HTERT RPE-1 (cell line): ENCODE results near the gene FAM181A.

Experiments used
- in situ Hi-C: fragments of 300-500 bp; cut with MboI; formaldehyde crosslinking; loops from 4 replicates; pipeline ENCODE4 v1.14.3; 2020; ENCODE audit warnings: low sequenced_read_pairs

The FAM181A gene

DNA sequence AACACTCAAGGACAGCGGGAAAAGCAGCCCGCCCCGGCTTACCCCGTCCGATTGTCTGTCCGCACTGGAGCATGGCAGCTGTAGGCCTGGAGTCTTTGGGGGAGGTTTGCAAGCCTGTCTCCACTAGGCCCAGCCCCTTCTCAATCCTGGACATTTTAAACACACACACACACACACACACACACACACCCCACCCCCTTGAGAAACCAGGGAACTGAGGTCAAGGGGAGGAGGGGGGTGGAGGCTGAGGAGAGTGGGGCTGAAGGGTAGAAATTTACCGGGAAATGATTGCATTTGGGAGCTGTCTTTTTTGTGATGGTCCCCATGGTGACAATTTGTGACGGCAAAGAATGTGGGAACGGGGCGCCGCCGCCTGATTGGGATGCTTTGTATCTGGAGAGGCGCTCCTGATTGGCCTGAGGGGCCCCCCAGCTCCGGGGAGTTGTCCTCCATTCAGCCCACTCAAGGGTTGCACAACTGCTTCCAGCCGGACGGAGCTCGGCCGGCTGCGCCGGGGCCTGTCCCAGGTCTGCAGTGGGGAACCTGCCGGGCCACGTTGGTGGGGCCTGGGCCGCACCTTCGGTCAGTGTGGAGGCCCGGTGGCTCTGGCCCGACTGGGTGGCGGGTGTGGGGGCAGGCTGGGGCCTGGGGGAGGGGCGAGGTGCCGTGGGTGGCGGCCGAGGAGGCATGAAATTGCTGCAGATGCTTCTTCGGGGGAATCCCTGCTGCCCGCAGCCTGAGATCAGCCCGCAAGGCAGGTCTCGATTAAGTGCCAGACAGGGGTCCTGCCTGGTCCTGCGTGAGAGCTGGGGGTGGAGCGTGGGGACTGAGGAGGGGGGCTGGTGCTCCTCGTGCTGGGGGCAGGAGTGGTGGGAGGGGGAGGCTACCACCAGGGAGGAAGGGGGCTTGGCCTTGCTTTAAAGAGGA is at the start of gene FAM181A:
FAM181A (plus strand) TSS at position 472 of the 927 bp plus-strand sequence. CDS start 942 bp downstream, outside the sequence.
- in situ Hi-C loops = no loop called here

DNA sequence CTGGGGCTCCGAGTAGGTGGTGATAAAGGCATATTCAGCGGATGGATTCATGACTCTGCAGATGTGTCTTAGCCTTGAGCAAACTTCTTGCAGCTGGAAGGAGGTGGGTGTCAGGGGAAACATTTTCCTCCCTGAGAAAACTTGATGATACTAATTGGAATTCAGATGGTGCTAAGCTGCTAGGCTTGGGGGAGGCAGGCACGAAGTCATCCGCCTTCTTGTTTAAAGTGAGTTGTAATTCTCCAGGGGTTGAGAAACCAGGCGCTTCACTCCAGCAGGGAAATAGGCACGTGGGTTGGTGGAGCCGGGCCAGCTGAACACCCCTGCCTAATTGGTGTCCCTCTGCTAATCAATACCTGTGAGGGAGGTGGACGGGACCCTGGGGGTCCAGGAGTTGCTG is 48.9 kb upstream of the FAM181A start:
- in situ Hi-C loops = no loop called here

DNA sequence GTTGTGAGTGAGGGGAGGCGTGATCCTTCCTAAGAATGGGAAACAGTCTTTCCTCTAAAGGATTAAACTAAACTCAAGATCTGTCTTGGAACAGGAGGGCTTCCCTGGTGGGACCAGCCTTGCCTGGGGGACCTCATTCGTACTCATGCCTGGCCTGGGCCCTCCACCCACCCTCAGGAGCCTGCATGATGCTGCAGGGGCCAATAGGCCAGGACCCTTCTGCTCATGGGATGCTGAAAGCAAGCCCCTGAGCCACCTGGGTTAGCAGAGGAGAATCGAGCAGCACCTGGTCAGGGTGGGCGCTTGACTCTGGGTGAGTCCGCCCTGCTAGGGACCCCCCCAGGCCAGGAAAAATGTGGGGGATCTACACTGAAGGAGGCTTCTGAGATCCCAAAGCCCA is 48.3 kb upstream of the FAM181A start:
- in situ Hi-C loops = no loop called here

DNA sequence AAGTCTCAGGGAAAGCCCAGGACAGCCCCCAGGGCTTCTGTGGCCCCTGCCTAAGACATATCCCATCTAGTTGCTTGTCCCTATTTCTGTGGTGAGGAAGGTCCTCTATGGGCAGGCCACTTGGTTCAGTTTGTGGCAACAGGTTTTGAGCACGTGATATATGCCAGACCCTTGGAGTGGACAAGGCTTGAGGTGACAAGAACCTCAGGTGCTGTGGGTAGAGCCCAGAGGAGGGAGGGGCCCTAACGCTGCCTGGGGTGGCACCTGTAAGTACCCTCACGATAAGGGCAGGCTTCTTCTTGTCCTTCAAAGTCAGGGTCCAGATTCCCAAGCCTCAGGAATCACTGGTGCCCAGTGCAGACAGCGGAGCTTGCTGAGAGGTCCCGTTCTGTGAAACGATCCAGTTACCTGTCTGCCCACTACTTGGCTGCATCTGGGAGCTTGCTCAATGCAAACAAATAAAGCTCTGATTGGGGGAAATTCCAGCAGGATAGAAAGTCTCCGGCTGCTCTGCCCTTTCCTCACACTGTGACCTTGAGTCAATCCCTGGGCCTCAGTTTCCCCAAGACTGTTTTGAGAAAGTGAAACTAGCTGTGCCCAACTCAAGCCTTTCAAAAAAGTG is 47.7 kb upstream of the FAM181A start:
- in situ Hi-C loops = no loop called here

DNA sequence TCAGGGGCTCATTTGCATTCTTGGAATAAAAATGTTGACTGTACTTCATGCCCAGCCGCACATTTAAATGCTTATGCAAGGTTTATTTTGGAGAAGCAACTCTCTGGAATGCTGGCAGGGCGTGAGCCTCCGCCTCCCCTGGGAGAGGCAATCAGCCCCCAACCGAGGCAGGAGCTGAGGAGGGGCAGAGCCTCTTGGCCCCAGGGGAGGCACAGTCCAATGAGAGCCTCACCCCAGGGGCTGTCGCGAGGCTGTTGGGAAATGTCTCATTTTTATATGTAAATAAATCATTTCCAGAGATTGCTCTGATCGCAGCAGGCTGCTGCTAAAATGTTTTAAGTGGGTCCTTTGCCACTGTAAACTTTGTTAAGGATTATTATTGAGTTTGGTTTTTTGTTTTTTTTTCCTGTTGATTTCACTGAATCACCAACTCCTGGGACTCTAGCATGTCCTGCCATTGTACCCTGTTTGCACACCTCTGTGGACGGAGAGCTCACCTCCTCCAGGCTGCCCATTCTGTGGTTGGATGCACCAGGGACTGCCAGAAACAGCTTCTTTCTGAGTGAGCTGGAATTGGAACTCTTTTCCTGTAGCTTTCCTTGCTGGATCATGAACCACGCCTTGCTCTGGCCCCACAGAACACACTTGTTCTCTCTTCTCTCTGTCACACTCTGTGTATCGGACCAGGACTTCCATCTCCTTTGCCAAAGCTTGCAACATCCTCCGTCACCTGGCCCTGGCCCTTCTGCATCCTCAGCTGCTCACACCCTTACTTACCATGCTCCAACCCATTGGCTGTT is 46.9 kb upstream of the FAM181A start:
- in situ Hi-C loops = no loop called here

DNA sequence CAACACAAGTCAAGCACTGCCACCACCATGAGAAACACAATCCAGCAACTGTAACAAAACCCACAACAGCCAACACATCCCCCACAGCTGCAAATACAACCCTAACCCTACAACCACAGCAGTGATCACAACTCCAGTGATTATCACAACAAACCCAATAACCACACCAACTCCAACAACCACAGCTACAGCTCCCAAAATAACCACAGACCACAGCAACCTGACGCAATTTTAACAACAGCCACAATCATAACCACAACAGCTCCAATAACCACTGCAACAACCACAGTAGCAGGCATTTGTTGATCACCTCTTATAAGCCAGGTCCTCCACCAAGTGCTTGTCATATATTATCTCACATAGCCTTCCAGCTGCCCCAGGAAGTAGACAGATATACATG is 42.2 kb upstream of the FAM181A start:
- in situ Hi-C loops = no loop called here

DNA sequence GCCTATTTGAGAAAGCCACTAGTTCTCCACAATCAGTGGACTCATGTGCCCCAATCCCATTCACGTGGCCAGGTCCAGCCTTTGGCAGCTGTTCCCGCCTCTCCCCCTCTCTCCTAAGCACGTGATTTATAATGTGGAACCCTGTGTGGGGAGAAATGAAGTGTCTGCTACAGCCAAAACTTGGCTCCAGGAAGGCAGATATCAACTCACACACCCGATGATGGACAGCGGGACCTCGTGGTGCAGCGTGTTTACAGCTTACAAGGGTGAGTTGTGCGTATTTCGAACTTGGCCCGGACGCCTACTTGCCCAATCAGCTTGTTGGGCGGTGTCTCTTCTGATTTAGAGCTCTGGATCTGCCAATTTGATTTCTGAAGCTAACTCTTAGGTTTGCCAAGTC is 38.1 kb upstream of the FAM181A start:
- in situ Hi-C loops = no loop called here

DNA sequence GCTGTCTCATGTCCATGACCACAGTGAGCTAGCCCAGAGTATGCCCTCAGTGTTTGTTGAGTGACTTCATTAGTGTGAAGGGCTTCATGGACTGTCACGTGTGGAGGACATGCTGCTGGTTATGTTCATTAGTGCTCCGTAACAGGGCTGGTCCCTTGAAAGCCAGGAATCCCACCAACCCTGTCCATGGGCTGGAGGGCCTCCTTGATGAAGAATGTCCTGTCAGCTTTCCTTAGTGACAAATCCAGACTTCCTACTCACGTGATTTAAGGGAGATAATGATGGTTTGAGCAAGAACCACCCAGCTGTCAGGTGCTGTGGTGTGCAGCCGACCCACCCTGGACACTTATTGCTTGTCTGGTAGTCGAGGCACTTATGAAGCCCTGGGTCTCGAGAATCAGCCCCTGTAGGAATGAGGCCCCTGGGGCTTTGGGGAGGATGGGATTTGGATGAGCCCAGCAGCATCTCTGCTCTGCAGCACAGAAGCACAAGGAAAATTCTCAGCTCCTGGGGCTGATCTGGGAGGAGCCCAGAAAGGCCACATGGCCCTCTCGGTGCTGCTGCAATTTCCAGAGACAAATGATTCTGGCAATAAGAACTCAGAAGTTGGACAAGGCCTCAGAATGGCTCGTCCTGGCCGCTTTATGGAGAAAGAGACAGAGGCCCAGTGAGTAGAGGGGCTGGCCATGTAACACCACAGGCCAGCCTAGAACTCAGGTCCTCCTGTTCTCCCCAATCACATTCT is 37.2 kb upstream of the FAM181A start:
- in situ Hi-C loops = no loop called here

DNA sequence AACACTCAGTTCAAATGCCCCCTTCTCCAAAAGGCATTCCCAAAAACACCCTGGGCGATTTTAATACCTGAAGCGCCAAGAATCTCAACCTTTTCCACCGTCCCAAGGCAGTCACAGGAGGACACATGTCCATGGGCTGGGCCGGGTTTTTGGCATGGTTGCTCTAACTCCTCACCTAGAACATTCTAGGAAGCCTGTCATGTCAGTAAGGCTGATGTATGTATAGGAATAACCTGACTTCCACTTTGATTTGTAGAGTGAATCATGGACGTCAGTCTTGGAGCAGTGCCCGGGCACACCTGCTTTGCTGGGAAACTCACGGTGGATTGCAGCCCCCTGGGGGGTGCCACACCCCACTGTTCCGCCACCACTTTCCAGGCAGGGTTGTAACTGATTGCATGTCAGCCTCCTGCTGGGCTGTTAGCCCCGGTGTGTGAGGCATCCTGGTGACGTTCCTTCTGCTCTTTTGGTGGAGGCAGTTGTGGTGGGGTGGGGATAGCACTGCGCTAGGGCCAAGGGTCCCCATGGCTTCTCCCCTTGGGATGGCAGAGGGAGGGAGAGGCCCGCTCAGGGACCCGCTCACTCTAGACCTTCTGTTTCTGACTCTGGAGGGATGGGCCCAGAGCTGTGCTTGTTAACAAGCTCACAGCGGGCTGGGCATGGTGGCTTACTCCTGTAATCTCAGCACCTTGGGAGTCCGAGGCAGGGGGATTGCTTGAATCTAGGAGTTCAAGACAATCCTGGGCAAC is 35.2 kb upstream of the FAM181A start:
- in situ Hi-C loops = no loop called here

DNA sequence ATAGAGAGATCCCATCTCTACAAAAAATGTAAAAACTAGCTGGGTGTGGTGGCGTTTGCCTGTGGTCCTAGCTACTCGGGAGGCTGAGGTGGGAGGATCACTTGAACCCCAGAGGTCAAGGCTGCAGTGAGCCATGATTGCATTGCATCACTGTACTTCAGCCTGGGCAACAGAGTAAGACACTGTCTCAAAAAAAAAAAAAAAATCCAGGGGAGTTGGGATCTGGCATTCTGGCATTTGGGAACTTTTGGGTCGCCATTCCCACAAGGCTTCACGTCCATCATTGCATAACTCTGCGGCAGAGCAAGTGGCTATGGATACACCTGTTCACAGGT is 34.7 kb upstream of the FAM181A start:
- in situ Hi-C loops = no loop called here

DNA sequence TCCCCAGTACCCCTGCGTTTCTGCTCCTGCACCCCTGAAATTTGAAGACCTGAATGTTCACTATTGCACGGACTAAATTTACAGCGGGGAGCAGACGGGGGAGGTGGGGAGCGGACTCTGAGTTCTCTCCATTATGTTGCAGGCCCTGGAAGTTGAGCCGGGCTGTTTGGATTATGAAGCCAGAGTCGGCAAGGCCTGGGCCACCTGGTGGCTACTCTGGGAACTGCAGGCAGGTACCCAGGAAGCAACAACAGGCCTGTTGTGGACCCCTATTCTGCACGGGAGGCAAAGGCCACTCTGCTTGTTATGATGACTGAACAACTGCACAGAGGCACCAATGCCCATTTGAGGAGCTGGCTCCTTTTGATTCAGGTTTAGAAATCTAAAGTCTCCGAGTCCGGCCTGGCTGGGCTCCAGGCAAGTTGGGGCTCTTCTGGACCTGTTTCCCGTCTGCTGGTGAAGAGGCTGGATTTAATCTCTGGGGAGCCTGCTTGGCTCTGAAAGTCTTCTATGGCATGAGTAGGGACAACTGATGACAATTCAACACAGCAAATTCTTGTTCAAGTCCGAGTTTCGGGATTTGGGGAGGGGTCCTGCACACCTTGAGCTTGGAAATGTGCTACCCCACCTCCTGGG is 34.1 kb upstream of the FAM181A start:
- in situ Hi-C loops = no loop called here

DNA sequence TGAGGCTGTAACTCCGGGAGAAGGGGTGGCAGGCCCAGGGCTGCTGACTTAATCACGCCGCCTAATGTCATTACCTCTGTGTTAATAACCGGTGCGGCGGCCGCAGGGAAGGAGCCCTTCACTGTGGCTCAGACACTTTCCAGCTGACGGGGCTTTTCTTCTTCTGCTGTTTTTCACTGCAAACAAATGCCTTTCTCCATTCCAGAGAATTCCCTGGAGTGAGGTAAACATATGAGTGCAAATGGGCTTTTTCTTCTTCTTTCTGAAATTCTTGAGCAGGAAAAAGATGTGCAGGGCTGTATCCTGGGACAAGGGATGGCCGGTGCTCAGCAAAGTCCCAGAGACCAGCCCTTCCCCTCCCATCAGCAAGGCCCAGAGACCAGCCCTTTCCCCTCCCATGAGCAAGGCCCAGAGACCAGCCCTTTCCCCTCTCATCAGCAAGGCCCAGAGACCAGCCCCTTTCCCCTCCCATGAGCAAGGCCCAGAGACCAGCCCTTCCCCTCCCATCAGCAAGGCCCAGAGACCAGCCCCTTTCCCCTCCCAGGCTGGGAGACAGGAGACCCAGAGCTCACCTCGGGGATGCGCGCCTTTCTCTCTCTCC is 33.4 kb upstream of the FAM181A start:
- in situ Hi-C loops = no loop called here

DNA sequence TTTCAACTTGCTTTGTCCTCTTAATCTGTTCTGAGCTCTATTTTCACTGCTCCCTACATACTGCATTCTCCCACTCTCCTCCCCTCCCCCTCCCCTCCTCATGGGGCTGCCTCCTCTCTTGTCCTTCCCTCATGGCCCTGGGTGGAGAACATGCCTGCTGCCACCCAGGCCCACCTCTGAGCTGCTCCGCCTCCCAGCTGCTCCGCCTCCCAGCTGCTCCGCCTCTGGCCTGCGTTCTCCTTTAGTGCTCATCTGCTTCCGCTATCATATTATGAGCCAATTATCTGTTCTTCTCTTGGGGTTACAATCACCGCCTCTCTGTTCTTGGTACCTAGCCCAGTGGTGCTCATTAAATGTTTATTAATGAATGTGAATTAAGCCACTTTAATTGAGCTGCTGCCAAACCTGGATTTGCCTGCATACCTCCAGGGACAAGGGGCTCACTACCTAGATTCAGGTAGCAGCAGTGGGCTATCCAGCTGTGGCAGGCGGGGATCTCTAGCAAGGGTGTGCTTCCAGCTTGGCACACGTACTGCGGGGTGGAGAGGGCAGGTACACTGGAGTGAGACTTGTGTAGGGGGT is 32.0 kb upstream of the FAM181A start:
- in situ Hi-C loops = no loop called here

DNA sequence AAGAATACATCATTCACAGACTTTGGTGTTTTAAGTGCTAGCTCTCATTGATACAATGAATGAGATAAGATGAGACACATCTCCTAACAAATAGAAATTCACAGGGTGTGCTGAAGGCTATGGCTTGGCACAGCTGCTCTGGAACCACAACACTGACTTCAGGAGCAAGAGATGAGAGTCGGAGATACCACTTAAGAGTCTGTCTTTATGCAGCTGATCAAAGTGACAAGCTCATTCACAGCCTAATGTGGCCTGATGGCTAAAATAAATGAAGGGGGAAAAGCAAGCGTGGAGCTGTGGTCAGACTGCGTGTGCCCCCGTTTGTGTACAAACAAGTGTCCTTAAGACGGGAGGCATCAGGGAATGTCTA is 29.7 kb upstream of the FAM181A start:
- in situ Hi-C loops = no loop called here

DNA sequence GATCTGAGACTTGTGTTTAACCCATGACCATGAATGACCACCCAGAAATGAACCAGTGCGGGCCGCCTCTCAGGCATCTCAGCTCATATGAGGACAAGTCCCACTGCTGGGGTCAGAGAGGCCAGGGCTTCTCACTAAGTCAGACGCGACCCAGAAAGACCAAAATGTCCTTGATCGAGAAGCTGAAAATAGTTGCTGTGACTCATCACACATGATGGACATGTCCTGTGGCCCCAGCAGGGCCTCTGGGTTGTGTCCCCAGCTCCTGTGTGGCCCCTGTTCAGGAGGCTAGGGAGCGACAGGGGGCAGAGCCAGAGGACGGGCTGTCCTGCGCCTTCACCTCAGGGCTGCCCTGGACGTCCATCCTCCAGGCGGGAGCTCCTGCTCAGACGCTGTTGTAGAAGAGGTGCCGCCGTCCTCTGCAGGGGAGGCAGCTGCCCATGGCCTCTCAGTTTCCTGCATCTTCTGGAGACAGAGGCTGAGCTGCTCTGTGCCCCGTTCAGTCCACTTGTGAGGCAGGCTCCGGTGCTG is 29.0 kb upstream of the FAM181A start:
- in situ Hi-C loops = no loop called here

DNA sequence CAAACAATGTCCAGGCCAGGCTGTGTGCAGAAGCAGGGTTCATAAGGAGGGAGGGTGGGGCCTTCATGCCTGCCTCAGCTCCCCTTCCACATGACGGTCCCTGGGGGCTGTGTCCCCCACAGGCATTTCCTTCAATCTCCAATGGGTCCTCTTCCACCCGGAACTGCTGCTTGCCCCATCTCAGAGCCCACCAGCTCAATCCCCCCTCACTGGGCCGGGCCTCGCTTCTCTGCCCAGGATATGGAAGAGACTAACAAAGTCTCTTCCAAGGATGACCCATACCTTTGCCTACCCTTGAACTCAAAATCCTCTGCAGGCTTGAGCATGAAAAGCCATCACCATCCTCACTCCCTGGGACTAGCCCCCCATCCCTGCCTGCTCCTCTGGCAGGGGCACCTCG is 28.4 kb upstream of the FAM181A start:
- in situ Hi-C loops = no loop called here

DNA sequence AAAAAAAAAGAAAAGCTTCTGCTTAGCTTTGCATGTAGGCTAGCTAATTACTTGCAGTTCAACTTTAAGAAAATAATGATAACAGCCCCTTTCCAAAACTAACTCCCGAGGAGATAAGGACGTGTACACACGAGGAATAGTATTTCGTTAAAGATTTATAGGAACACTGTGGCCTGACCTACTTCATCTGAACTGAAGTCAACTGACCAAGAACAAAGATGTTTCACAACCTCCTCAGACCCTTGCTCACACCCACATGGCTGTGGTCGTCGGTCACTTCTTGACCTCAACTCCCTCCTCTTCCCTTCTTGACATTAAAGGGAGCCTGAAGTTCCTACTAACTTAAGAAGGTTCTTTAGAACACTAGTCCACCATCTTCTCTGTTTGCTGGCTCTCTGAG is 25.3 kb upstream of the FAM181A start:
- in situ Hi-C loops = no loop called here

DNA sequence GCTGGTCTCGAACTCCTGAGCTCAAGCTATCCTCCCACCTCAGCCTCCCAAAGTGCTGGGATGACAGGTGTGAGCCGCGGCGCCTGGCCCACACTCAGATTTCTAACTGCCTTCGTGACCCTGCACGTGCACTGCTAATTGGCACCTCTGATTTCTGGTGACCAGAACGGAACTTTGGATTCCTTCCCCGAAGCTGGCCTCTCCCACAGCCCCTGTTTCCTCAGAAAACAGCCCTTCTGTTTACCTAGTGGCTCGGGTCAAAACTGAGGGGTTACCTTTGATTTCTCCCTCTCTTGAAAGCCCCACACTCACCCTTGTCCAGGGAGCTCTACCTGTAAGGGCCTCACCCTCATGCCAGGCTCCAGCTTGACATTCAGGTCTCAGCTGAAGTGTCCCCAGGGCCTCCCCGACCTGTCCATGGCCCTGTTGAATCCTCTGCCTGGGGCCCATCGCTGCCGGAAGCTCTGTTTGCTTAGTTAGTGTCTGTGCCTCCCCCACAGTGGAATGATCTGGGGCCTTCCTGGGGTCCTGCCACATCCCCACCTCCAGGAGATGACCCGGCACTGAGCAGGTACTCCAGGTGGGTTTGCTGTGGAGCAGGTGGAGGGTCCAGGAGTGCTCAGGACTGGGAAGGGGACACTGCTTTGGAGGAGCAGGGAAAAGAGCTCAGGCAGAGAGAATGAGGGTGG is 24.4 kb upstream of the FAM181A start:
- in situ Hi-C loops = no loop called here
